Inflammatory macrophage treated with lipopolysaccharide for 4 hours (primary cell): ENCODE data around the gene PATZ1.

Experiments
- DNase-seq: peaks from one replicate; pipeline ENCODE4 v3.0.0-alpha.2; 2020

PATZ1 gene

GRCh38 chr22:31278626-31279326 is 67.4 kb downstream of the PATZ1 start:
- DNase-seq, result no peak

- no peak for DNase-seq
These were observed 68.0 kb downstream of the PATZ1 start for GRCh38 chr22:31278151-31278621.

GRCh38 chr22:31277741-31278140 is 68.4 kb downstream of the PATZ1 start:
- no peak for DNase-seq

GRCh38 chr22:31276426-31277167 is 69.5 kb downstream of the PATZ1 start:
- DNase-seq, result no peak
